Endothelial cell of umbilical vein (primary cell): ENCODE data around the gene PDE1C.

Experiments
- EZH2 ChIP-seq: IDR thresholded peaks from 2 replicates; pipeline ENCODE4 v1.6.1; 2012; ENCODE audit warnings: borderline replicate concordance, low read depth, mild to moderate bottlenecking, moderate library complexity, low read length, inconsistent platforms; ENCODE audit not compliant: severe bottlenecking
- GATA2 ChIP-seq: IDR thresholded peaks from 2 replicates; pipeline ENCODE4 v1.7.0; 2011; ENCODE audit warnings: low read depth, mild to moderate bottlenecking, moderate library complexity, mixed read lengths, low read length; ENCODE audit not compliant: insufficient read length, insufficient read depth
- JUN ChIP-seq: IDR thresholded peaks from 2 replicates; pipeline ENCODE4 v1.6.1; 2011; ENCODE audit warnings: borderline replicate concordance, low read depth; ENCODE audit not compliant: insufficient read length, insufficient read depth
- MYC ChIP-seq: IDR thresholded peaks from one replicate; pipeline ENCODE4 v1.6.1; 2011; ENCODE audit warnings: mild to moderate bottlenecking, low read depth, low read length
- POLR2A ChIP-seq: IDR thresholded peaks from 2 replicates; pipeline ENCODE4 v1.6.1; 2012; ENCODE audit warnings: low read depth, mild to moderate bottlenecking, control low read depth, low read length
- POLR2AphosphoS5 ChIP-seq: IDR thresholded peaks from 2 replicates; pipeline ENCODE4 v1.6.1; 2012; ENCODE audit warnings: low read depth, mild to moderate bottlenecking, control low read depth, low read length, moderate library complexity; ENCODE audit not compliant: insufficient read depth
- TF ChIP-seq, protein P1 (sequence below), 2 donors: IDR thresholded peaks; 1 replicate in 1 of 2; 2 replicates in 1 of 2; pipeline ENCODE4 v1.5.1; 2011; ENCODE audit warnings: low read length in 2 of 2, mild to moderate bottlenecking in 2 of 2, moderate library complexity in 2 of 2, control low read depth in 1 of 2, inconsistent platforms in 1 of 2, low read depth in 1 of 2; ENCODE audit not compliant: insufficient read depth in 1 of 2; ENCODE audit errors: extremely low read depth in 1 of 2
- TF ChIP-seq, protein P2 (sequence below): IDR thresholded peaks from 2 replicates; pipeline ENCODE4 v1.6.1; 2011; ENCODE audit not compliant: insufficient read depth, insufficient read length

DNA sequence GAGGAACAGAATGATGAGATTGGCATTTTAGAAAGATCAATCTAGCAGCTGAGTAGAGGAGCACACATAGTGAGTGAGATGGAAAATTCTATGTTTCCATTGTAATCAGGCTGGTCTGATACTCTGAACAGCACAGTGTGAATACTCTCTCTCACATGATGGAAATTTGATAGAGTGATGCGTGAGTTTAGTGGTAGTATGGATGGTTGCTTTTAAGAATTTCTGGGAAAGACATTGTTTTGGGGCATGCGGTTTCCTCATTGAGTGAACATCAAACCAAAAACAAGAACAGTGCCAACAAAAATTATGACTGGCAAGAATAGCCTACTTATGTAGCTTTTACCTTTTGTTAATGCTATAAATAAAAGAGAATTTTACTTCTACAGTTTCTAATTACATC is 183.2 kb downstream of the PDE1C start:
- TF ChIP-seq, protein P1, sequence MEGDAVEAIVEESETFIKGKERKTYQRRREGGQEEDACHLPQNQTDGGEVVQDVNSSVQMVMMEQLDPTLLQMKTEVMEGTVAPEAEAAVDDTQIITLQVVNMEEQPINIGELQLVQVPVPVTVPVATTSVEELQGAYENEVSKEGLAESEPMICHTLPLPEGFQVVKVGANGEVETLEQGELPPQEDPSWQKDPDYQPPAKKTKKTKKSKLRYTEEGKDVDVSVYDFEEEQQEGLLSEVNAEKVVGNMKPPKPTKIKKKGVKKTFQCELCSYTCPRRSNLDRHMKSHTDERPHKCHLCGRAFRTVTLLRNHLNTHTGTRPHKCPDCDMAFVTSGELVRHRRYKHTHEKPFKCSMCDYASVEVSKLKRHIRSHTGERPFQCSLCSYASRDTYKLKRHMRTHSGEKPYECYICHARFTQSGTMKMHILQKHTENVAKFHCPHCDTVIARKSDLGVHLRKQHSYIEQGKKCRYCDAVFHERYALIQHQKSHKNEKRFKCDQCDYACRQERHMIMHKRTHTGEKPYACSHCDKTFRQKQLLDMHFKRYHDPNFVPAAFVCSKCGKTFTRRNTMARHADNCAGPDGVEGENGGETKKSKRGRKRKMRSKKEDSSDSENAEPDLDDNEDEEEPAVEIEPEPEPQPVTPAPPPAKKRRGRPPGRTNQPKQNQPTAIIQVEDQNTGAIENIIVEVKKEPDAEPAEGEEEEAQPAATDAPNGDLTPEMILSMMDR (IDR thresholded peaks at IDR 0.05; ENCODE audit: extremely low read depth in 1 of 2, insufficient read depth in 1 of 2, low read depth in 1 of 2, low read length in 2 of 2) = no peak
- TF ChIP-seq EZH2 = no peak
- no peak for TF ChIP-seq POLR2AphosphoS5
- TF ChIP-seq, protein P2, sequence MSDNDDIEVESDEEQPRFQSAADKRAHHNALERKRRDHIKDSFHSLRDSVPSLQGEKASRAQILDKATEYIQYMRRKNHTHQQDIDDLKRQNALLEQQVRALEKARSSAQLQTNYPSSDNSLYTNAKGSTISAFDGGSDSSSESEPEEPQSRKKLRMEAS = no peak
- TF ChIP-seq POLR2A = no peak
- TF ChIP-seq MYC = no peak
- no peak for TF ChIP-seq JUN
- no peak for TF ChIP-seq GATA2
